K562 (cell line): ENCODE data around the gene TMPRSS11B.

ENCODE experiments used
- EP300 ChIP-seq: IDR thresholded peaks from 2 replicates; pipeline ENCODE4 v1.6.1; 2012; ENCODE audit warnings: low read length, improper control_type of control experiment
- EZH2 ChIP-seq: IDR thresholded peaks from 2 replicates; pipeline ENCODE4 v1.6.1; 2012; ENCODE audit warnings: low read depth, mild to moderate bottlenecking, inconsistent platforms, low read length, borderline replicate concordance
- LEF1 ChIP-seq: fragments of 450-650 bp; IDR thresholded peaks from 2 replicates; pipeline ENCODE4 v1.6.1; 2016; ENCODE audit warnings: mild to moderate bottlenecking
- NR0B1 ChIP-seq: fragments of 450-650 bp; IDR thresholded peaks from one replicate; pipeline ENCODE4 v1.6.1; 2018; ENCODE audit warnings: mild to moderate bottlenecking, moderate library complexity; ENCODE audit not compliant: partially characterized antibody
- NR2F6 ChIP-seq: fragments of 450-650 bp; formaldehyde crosslinking; IDR thresholded peaks from 2 replicates; pipeline ENCODE4 v1.4.0; 2020; ENCODE audit warnings: mild to moderate bottlenecking
- RAD21 ChIP-seq, 2 experiments: fragments of 250-450 bp in 1 of 2; fragments of 450-650 bp in 1 of 2; sonication (Bioruptor Pico) in 1 of 2; formaldehyde crosslinking in 1 of 2; IDR thresholded peaks in 1 of 2; conservative IDR thresholded peaks in 1 of 2; 2 replicates each; pipeline versions ENCODE4 v1.4.0 to v1.8.0; 2020 to 2022; ENCODE audit warnings: mild to moderate bottlenecking in 2 of 2, moderate library complexity in 1 of 2
- ZBTB17 ChIP-seq: fragments of 450-650 bp; formaldehyde crosslinking; IDR thresholded peaks from 2 replicates; pipeline ENCODE4 v1.4.0; 2020; ENCODE audit warnings: mild to moderate bottlenecking
- ZNF212 ChIP-seq: fragments of 450-650 bp; formaldehyde crosslinking; IDR thresholded peaks from 2 replicates; pipeline ENCODE4 v1.4.0; 2020; ENCODE audit warnings: mild to moderate bottlenecking
- ZNF551 ChIP-seq: fragments of 250-450 bp; sonication (Bioruptor Pico); IDR thresholded peaks from 2 replicates; pipeline ENCODE4 v1.5.0; 2021; ENCODE audit warnings: mild to moderate bottlenecking, moderate library complexity

DNA sequence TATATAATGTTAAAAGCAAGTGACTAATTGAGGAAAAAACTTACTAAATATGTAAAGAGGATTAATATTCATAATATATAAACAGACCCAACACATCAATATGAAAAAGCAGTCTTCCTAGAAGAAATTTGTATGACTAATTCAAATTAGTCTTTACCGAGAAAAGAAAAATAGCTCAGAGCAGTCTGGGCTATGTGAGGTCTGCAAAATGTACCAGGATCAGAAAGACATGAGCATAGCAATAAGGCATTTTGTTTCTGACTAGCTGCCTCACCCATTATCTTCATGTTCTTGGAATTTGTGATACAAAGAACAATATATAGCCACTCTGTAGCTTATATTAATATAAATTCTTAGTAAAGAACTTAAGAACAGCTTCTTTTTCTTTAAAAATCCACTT, 13.7 kb upstream of the TMPRSS11B start:
- TF ChIP-seq RAD21 (CRISPR knock-in tag; conservative IDR thresholded peaks at IDR 0.05 in 1 of 2, IDR thresholded peaks at IDR 0.05 in 1 of 2) (no peak), NR0B1 (no peak), ZBTB17 (no peak), ZNF212 (CRISPR knock-in tag) (no peak), ZNF551 (CRISPR knock-in tag) (no peak), EP300 (no peak), LEF1 (no peak), NR2F6 (CRISPR knock-in tag) (no peak), EZH2 (no peak)
